ENCODE results near the gene VPS16. TPM values are rescaled to one million over a fixed set of nuclear protein-coding genes. Genes with fewer than 3 reads are reported as not detected.

Gene VPS16
- polyA plus RNA-seq, 1 experiment = 33.5 TPM

DNA sequence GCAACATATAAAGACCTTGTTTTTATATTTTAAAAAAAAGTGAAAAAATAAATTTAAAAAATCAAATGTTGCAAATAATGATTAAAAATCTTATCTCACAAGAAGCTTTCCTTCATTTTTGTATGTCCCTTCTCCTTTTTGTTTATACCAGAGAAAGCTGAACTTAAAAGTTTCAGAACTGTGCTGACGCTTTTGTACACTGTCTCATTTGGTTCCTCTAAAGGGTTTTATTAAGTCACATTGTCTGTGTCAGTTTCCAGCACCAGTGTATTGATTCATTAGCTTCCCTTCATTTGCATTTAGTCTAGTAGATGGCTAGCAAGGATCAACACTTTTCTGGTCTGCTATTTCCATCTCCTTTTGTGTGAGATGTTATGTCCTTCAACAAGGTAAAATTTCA lies 6.8 kb upstream of the VPS16 start:
- TF ChIP-seq, protein P1, sequence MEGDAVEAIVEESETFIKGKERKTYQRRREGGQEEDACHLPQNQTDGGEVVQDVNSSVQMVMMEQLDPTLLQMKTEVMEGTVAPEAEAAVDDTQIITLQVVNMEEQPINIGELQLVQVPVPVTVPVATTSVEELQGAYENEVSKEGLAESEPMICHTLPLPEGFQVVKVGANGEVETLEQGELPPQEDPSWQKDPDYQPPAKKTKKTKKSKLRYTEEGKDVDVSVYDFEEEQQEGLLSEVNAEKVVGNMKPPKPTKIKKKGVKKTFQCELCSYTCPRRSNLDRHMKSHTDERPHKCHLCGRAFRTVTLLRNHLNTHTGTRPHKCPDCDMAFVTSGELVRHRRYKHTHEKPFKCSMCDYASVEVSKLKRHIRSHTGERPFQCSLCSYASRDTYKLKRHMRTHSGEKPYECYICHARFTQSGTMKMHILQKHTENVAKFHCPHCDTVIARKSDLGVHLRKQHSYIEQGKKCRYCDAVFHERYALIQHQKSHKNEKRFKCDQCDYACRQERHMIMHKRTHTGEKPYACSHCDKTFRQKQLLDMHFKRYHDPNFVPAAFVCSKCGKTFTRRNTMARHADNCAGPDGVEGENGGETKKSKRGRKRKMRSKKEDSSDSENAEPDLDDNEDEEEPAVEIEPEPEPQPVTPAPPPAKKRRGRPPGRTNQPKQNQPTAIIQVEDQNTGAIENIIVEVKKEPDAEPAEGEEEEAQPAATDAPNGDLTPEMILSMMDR (IDR thresholded peaks at IDR 0.05; ENCODE audit: low read depth, low read length) = no peak
- no peaks in the 10 kb centered on the region for H3K9me3 ChIP-seq (ENCODE audit: control insufficient read depth, insufficient read depth, low read length)
- no peak overlapping the region for H3K27ac ChIP-seq (ENCODE audit: low read depth, low read length)
- no peak for DNase-seq (ENCODE audit: low read depth, low spot score)
- ChIA-PET CTCF (interaction anchor here (3.1 kb wide), 1 partner anchor 18 kb away, joined by 10 read pairs; no protein-coding TSS in a partner anchor), POLR2A (no interaction called here)
- H3K4me3 ChIP-seq (ENCODE audit: low read depth, low read length) = no peak overlapping the region
- no peaks in the 10 kb centered on the region for H3K27me3 ChIP-seq (ENCODE audit: control insufficient read depth, insufficient read depth, low read length)

DNA sequence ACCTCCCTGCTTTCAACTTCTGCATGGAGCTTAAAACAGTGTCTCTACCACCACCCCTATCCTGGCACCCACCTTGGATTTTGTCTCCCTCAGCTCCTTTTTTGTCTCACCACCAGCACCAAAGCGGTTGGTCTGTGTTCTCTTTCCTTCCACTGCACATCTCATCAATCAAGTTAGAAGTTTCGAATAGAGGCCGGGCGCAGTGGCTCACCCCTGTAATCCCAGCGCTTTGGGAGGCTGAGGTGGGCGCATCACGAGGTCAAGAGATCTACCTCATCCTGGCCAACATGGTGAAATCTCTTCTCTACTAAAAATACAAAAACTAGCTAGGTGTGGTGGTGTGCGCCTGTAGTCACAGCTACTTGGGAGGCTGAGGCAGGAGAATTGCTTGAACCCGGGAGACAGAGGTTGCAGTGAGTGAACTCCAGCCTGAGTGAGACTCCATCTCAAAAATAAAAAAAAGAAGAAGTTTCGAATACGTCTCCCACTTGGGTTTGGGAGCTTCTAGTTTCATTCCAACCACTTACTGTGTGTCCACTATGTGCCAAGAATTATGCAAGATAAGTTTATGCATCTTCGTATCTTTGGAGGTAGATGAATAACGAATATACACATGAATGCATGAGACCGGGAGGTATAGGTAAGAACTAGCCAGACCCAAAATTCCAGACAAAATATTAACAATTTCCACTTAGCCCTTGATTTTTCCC lies 6.0 kb upstream of the VPS16 start:
- no peak for DNase-seq (ENCODE audit: low read depth, low spot score)
- no peak overlapping the region for H3K27ac ChIP-seq (ENCODE audit: low read depth, low read length)
- ChIA-PET POLR2A (no interaction called here), CTCF (interaction anchor here (3.1 kb wide), 1 partner anchor 17 kb away, joined by 10 read pairs; no protein-coding TSS in a partner anchor)
- H3K27me3 ChIP-seq (ENCODE audit: control insufficient read depth, insufficient read depth, low read length) = no peaks in the 10 kb centered on the region
- TF ChIP-seq, protein P1 (IDR thresholded peaks at IDR 0.05; ENCODE audit: low read depth, low read length) = no peak
- H3K4me3 ChIP-seq (ENCODE audit: low read depth, low read length) = no peak overlapping the region
- no peaks in the 10 kb centered on the region; the same call in 1 of the 2 replicates for H3K9me3 ChIP-seq (ENCODE audit: control insufficient read depth, insufficient read depth, low read length)

DNA sequence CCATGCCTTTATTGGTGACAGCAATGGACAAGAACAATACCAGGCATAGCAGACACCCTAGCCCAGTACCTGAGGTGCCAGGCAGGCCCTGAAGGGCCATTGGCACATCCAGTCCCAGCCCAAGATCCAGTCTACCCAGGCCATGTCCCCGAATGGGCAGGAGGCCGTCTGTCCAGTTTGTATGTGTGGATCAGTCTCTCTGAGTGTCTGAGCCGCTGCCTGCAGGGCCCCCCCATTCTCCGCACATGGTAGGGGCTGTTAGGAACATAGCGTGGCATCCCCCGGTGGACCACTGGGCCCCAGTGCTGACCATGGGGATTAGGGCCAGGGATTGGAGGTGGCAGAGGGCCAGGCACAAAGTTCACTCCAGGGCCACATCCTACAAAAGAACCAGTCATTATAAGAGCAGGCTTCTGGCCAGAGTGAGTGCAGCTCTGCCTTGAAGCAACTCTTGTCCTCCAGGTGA lies 5.2 kb upstream of the VPS16 start:
- Histone ChIP-seq H3K4me3 (ENCODE audit: low read depth, low read length) (no peak overlapping the region), H3K9me3 (ENCODE audit: control insufficient read depth, insufficient read depth, low read length) (peaks cover 3% of the 10 kb centered on the region; the same call in 1 of the 2 replicates), H3K27ac (ENCODE audit: low read depth, low read length) (no peak overlapping the region), H3K27me3 (ENCODE audit: control insufficient read depth, insufficient read depth, low read length) (no peaks in the 10 kb centered on the region)
- no peak for DNase-seq (ENCODE audit: low read depth, low spot score)
- POLR2A ChIA-PET = interaction anchor here (0.7 kb wide), 1 partner anchor 377 kb away, joined by 4 read pairs; no protein-coding TSS in a partner anchor
- CTCF ChIA-PET = interaction anchor here (3.1 kb wide), 1 partner anchor 17 kb away, joined by 10 read pairs; no protein-coding TSS in a partner anchor
- TF ChIP-seq, protein P1 (IDR thresholded peaks at IDR 0.05; ENCODE audit: low read depth, low read length) = no peak

DNA sequence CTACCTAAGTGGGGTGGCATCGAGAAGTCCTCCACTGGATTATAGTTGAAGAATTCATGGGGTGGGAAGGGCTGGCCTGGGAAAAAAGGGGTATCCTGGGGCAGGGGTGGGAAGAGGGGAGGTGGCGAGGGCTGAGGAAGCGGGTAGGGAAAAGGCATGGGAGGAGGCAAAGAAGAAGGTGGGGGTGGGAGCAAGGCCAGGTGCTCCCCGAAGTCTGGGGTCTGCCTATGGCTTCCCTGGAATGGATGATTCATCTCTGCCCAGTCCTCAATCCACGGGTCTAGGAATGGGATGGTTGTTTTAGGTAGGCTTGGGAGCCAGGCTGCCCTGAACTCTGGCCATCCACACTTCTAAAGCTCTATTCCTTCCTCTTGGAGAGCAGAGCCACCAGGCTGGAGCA lies 4.5 kb upstream of the VPS16 start:
- H3K27me3 ChIP-seq (ENCODE audit: control insufficient read depth, insufficient read depth, low read length) = no peaks in the 10 kb centered on the region
- DNase-seq (ENCODE audit: low read depth, low spot score) = no peak
- no peak overlapping the region for H3K4me3 ChIP-seq (ENCODE audit: low read depth, low read length)
- CTCF ChIA-PET = no interaction called here
- POLR2A ChIA-PET = interaction anchor here (0.7 kb wide), 1 partner anchor 377 kb away, joined by 4 read pairs; no protein-coding TSS in a partner anchor
- no peak overlapping the region for H3K27ac ChIP-seq (ENCODE audit: low read depth, low read length)
- H3K9me3 ChIP-seq (ENCODE audit: control insufficient read depth, insufficient read depth, low read length) = peaks cover 3% of the 10 kb centered on the region; the same call in 1 of the 2 replicates
- TF ChIP-seq, protein P1 (IDR thresholded peaks at IDR 0.05; ENCODE audit: low read depth, low read length) = no peak

Data from AG04450 (cell line).